HCT116 (cell line): ENCODE measurements around the gene HPGDS. TPM values are rescaled to one million over a fixed set of nuclear protein-coding genes. Genes with fewer than 3 reads are reported as not detected.
A peak's percentile ranks its signal among the peaks of the same experiment; 100 is the strongest.

Experiments used
- ATAC-seq: fragments of 200-7000 bp; cut with Tn5 transposase; 2 replicates; pipeline ENCODE4 v1.9.1; 2020; ENCODE audit warnings: mild to moderate bottlenecking, moderate library complexity
- BruUV-seq: library from RNA; stranded (reverse); fragments of 400-500 nt; replicated peaks from 2 replicates; lab custom pipeline; 2021; lab: Mats Ljungman, UMichigan
- CTCF ChIA-PET: fragments of 300-600 bp; sonication (Branson Sonifier 250); formaldehyde crosslinking; loops from one replicate; lab custom pipeline; 2021; ENCODE audit warnings: antibody characterized with exemption; lab: Charles Lee
- POLR2A ChIA-PET: fragments of 300-600, 350-600 bp; sonication (Branson Sonifier 250); formaldehyde crosslinking; loops from one replicate; lab custom pipeline; 2021; ENCODE audit warnings: antibody characterized with exemption; lab: Charles Lee
- RAD21 ChIA-PET, 2 experiments: fragments of 300-600 bp; sonication (Branson Sonifier 250); formaldehyde crosslinking; loops; one replicate each; lab custom pipeline; 2023; ENCODE audit warnings: low total read pairs in 2 of 2; ENCODE audit not compliant: uncharacterized antibody in 2 of 2, unreplicated experiment in 2 of 2, low non-redundant PET in 1 of 2; lab: Charles Lee
- DNase-seq: peaks from one replicate; pipeline ENCODE4 v3.0.0-alpha.2; 2010; ENCODE audit warnings: low read depth, low spot score
- H2AFZ ChIP-seq: fragments of 200-600 bp; shearing (Covaris generic), sonication (generic); 2 replicates; pipeline ENCODE4 v1.6.1; 2017; ENCODE audit warnings: low read depth, mixed run types, mixed read lengths, antibody characterized with exemption, low read length; ENCODE audit not compliant: poor library complexity, severe bottlenecking
- H3K27ac ChIP-seq: 2 replicates; pipeline ENCODE4 v1.5.1; 2012; ENCODE audit warnings: low read depth, low read length
- H3K27me3 ChIP-seq: fragments of 200-600 bp; sonication (generic); 2 replicates; pipeline ENCODE4 v1.6.1; 2016; ENCODE audit warnings: mixed run types, low read length, mixed read lengths; ENCODE audit not compliant: insufficient read depth
- H3K36me3 ChIP-seq, 2 experiments: fragments of 200-500 bp in 1 of 2; fragments of 200-600 bp in 1 of 2; sonication (Bioruptor generic) in 1 of 2; sonication (generic) in 1 of 2; 2 replicates each; pipeline versions ENCODE4 v1.5.1 to v1.6.1; 2014 to 2016; ENCODE audit warnings: low read length in 2 of 2, inconsistent platforms in 1 of 2, mixed read lengths in 1 of 2, mixed run types in 1 of 2; ENCODE audit not compliant: insufficient read depth in 2 of 2, control insufficient read depth in 1 of 2
- H3K4me1 ChIP-seq, 2 experiments: fragments of 200-600 bp in 1 of 2; sonication (generic) in 1 of 2; 2 replicates each; pipeline versions ENCODE4 v1.5.1 to v1.6.1; 2012 to 2017; ENCODE audit warnings: low read length in 2 of 2, inconsistent platforms in 1 of 2, mild to moderate bottlenecking in 1 of 2, mixed read lengths in 1 of 2, mixed run types in 1 of 2, moderate library complexity in 1 of 2; ENCODE audit not compliant: insufficient read depth in 2 of 2, control insufficient read depth in 1 of 2
- H3K4me2 ChIP-seq: fragments of 200-600 bp; sonication (generic); 2 replicates; pipeline ENCODE4 v1.6.1; 2017; ENCODE audit warnings: mixed run types, low read length, mixed read lengths
- H3K4me3 ChIP-seq, 2 experiments: fragments of 200-600 bp in 1 of 2; sonication (generic) in 1 of 2; replicated peaks in 1 of 2; 2 replicates each; pipeline ENCODE4 v1.5.1; 2011 to 2016; ENCODE audit warnings: low read length in 2 of 2, control low read depth in 1 of 2, low read depth in 1 of 2, mild to moderate bottlenecking in 1 of 2, mixed read lengths in 1 of 2, mixed run types in 1 of 2
- H3K79me2 ChIP-seq: fragments of 200-600 bp; sonication (generic); 2 replicates; pipeline ENCODE4 v1.6.1; 2017; ENCODE audit warnings: mild to moderate bottlenecking, mixed run types, low read length, moderate library complexity, mixed read lengths; ENCODE audit not compliant: insufficient read depth
- H3K9ac ChIP-seq: fragments of 200-600 bp; sonication (generic); 2 replicates; pipeline ENCODE4 v1.6.1; 2016; ENCODE audit warnings: low read length, mixed read lengths
- H3K9me2 ChIP-seq: fragments of 200-600 bp; sonication (generic), shearing (Covaris generic); 2 replicates; pipeline ENCODE4 v1.6.1; 2017; ENCODE audit warnings: mixed run types, mild to moderate bottlenecking, moderate library complexity; ENCODE audit not compliant: insufficient read depth
- H3K9me3 ChIP-seq, 2 experiments: fragments of 200-500 bp in 1 of 2; fragments of 200-600 bp in 1 of 2; sonication (Bioruptor generic) in 1 of 2; sonication (generic) in 1 of 2; 2 replicates each; pipeline ENCODE4 v1.6.1; 2014 to 2017; ENCODE audit warnings: low read length in 2 of 2, mixed read lengths in 2 of 2, inconsistent platforms in 1 of 2, low read depth in 1 of 2, mild to moderate bottlenecking in 1 of 2, mixed run types in 1 of 2, moderate library complexity in 1 of 2; ENCODE audit not compliant: control insufficient read depth in 1 of 2, insufficient read depth in 1 of 2
- H4K20me1 ChIP-seq: fragments of 200-600 bp; sonication (generic), shearing (Covaris generic); 2 replicates; pipeline ENCODE4 v1.6.1; 2017; ENCODE audit warnings: mixed run types, mild to moderate bottlenecking, moderate library complexity; ENCODE audit not compliant: insufficient read depth
- CBX3 ChIP-seq: IDR thresholded peaks from 2 replicates; pipeline ENCODE4 v1.6.1; 2012; ENCODE audit warnings: low read depth
- CEBPB ChIP-seq: IDR thresholded peaks from 2 replicates; pipeline ENCODE4 v1.6.1; 2012; ENCODE audit warnings: low read depth
- EGR1 ChIP-seq: IDR thresholded peaks from 2 replicates; pipeline ENCODE4 v1.6.1; 2012; ENCODE audit warnings: low read depth
- ELF1 ChIP-seq: IDR thresholded peaks from 2 replicates; pipeline ENCODE4 v1.6.1; 2012; ENCODE audit warnings: low read depth, borderline replicate concordance
- EZH2phosphoT487 ChIP-seq: fragments of 200-600 bp; IDR thresholded peaks from 2 replicates; pipeline ENCODE4 v1.6.1; 2018; ENCODE audit warnings: antibody characterized with exemption, borderline replicate concordance
- JUND ChIP-seq: IDR thresholded peaks from 2 replicates; pipeline ENCODE4 v1.6.1; 2012
- POLR2A ChIP-seq: IDR thresholded peaks from 2 replicates; pipeline ENCODE4 v1.7.0; 2011; ENCODE audit warnings: borderline replicate concordance; ENCODE audit not compliant: insufficient read depth, insufficient read length; ENCODE audit errors: extremely low read depth
- RAD21 ChIP-seq: IDR thresholded peaks from 2 replicates; pipeline ENCODE4 v1.6.1; 2012; ENCODE audit warnings: low read depth, mild to moderate bottlenecking
- SIN3A ChIP-seq: IDR thresholded peaks from 2 replicates; pipeline ENCODE4 v1.6.1; 2012; ENCODE audit warnings: low read depth
- SP1 ChIP-seq: IDR thresholded peaks from 2 replicates; pipeline ENCODE4 v1.6.1; 2012; ENCODE audit warnings: low read depth
- TCF7L2 ChIP-seq: IDR thresholded peaks from 2 replicates; pipeline ENCODE4 v1.7.0; 2011; ENCODE audit warnings: borderline replicate concordance, inconsistent platforms; ENCODE audit not compliant: insufficient read depth, insufficient read length; ENCODE audit errors: extremely low read depth
- YY1 ChIP-seq: IDR thresholded peaks from 2 replicates; pipeline ENCODE4 v1.6.1; 2011; ENCODE audit warnings: low read length, low read depth, moderate library complexity, mild to moderate bottlenecking; ENCODE audit not compliant: insufficient replicate concordance; ENCODE audit errors: extremely low read depth
- intact Hi-C: fragments of 100-400 bp; cut with micrococcal nuclease; formaldehyde crosslinking; loops from 2 replicates; pipeline ENCODE4 v1.10.0; 2022
- total RNA-seq: library from RNA; stranded (reverse); gene quantifications from one replicate; pipeline ENCODE4 v1.2.1, GENCODE V29; 2021; ENCODE audit not compliant: unreplicated experiment
- TF ChIP-seq, protein P1 (sequence below), 3 experiments: fragments of 200-600 bp in 1 of 3; sonication (generic) in 1 of 3; IDR thresholded peaks in 2 of 3; conservative IDR thresholded peaks in 1 of 3; 2 replicates each; pipeline ENCODE4 v1.5.1; 2012 to 2017; ENCODE audit warnings: low read depth in 2 of 3, low read length in 2 of 3, antibody characterized with exemption in 1 of 3, borderline replicate concordance in 1 of 3, control low read depth in 1 of 3, mild to moderate bottlenecking in 1 of 3, mixed read lengths in 1 of 3, mixed run types in 1 of 3, moderate library complexity in 1 of 3; ENCODE audit not compliant: insufficient read depth in 1 of 3
- TF ChIP-seq, protein P2 (sequence below): IDR thresholded peaks from 2 replicates; pipeline ENCODE4 v1.6.1; 2012; ENCODE audit warnings: low read depth

The HPGDS gene
- total RNA-seq, 1 experiment from 2014 or later, result not detected

DNA sequence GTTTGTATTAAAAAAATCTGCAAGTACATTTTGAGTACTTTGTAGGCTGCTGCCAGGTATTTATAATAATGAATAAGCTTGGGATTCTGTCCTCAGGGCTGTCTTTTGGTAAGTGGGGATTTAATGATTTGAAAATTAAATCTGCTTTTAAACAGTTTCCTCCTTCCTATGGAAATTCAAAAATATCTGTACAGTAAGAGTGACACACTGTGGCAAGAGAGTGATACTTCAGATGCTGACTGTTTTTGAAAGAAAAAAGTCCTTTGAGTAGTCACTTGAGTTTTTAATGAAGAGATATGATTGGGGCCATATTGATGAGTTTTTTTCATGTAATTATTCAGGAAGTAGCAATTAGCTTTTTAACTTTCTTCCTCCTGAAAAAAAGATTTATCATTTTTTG, 85.8 kb downstream of the HPGDS start:
- Histone ChIP-seq H3K27me3 (no peaks in the 10 kb centered on the region), H3K9me3 (no peaks in the 10 kb centered on the region), H3K9ac (no peak overlapping the region), H3K9me2 (no peaks in the 10 kb centered on the region), H3K79me2 (peaks cover 4% of the 10 kb centered on the region; the same call in 1 of the 2 replicates), H3K4me2 (no peak overlapping the region), H3K27ac (no peak overlapping the region), H2AFZ (no peak overlapping the region), H3K4me3 (no peak overlapping the region), H3K36me3 (peaks cover 16 to 23% of the 10 kb centered on the region in 2 experiments), H4K20me1 (no peaks in the 10 kb centered on the region), H3K4me1 (no peaks in the 10 kb centered on the region)
- ChIA-PET POLR2A (no interaction called here), CTCF (no interaction called here), RAD21 (no interaction called here)
- intact Hi-C loops, result loop anchor here (1.0 to 5.0 kb wide), 2 partner anchors 360 to 466 kb away; no protein-coding TSS in a partner anchor
- ATAC-seq, result no peak
- no peak for DNase-seq
- TF ChIP-seq, protein P1, sequence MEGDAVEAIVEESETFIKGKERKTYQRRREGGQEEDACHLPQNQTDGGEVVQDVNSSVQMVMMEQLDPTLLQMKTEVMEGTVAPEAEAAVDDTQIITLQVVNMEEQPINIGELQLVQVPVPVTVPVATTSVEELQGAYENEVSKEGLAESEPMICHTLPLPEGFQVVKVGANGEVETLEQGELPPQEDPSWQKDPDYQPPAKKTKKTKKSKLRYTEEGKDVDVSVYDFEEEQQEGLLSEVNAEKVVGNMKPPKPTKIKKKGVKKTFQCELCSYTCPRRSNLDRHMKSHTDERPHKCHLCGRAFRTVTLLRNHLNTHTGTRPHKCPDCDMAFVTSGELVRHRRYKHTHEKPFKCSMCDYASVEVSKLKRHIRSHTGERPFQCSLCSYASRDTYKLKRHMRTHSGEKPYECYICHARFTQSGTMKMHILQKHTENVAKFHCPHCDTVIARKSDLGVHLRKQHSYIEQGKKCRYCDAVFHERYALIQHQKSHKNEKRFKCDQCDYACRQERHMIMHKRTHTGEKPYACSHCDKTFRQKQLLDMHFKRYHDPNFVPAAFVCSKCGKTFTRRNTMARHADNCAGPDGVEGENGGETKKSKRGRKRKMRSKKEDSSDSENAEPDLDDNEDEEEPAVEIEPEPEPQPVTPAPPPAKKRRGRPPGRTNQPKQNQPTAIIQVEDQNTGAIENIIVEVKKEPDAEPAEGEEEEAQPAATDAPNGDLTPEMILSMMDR (IDR thresholded peaks at IDR 0.05 in 2 of 3, conservative IDR thresholded peaks at IDR 0.05 in 1 of 3; ENCODE audit: borderline replicate concordance in 1 of 3, insufficient read depth in 1 of 3, low read depth in 2 of 3, low read length in 2 of 3), result peak in 2 of 3 experiments; percentile 26 to 47; a peak in 3 of 6 replicates
- no peak for TF ChIP-seq CBX3
- TF ChIP-seq RAD21, result peak; percentile 42; the same call in 1 of the 2 replicates
- no TSS peak for BruUV-seq

DNA sequence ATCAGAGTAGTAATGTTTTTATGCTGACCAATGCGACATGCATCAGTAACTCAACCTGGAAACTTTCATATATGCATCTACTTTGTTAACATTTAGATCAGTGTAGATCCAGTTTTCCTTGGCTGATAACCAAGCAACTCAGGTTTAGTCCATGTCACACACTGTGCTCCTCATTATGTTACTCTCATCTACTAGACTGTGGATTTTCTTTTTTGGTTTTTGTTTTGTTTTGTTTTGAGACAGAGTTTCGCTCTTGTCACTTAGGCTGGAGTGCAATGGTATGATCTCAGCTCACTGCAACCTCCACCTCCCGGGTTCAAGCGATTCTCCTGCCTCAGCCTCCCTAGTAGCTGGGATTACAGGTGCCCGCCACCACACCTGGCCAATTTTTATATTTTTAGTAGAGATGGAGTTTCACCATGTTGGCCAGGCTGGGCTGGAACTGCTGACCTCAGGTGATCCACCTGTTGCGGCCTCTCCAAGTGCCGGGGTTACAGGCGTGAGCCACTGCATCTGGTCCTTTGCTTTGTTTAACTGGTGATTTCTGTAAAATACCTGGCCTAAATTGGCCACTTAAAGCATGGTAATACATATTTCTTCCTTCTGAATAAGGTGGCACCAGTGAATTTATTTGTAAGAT, 86.4 kb downstream of the HPGDS start:
- no peak overlapping the region for H3K27ac ChIP-seq
- POLR2A ChIA-PET, result no interaction called here
- H3K9me2 ChIP-seq, result no peaks in the 10 kb centered on the region
- H3K27me3 ChIP-seq, result no peaks in the 10 kb centered on the region
- ATAC-seq (no peak), DNase-seq (no peak)
- RAD21 ChIA-PET, result no interaction called here
- intact Hi-C loops, result loop anchor here (5.0 kb wide), 1 partner anchor 359 kb away; no protein-coding TSS in a partner anchor
- no TSS peak for BruUV-seq
- no peaks in the 10 kb centered on the region for H4K20me1 ChIP-seq
- H3K79me2 ChIP-seq, result peaks cover 4% of the 10 kb centered on the region; the same call in 1 of the 2 replicates
- H3K4me3 ChIP-seq, result no peak overlapping the region
- CTCF ChIA-PET, result no interaction called here
- H3K9ac ChIP-seq, result no peak overlapping the region
- H2AFZ ChIP-seq, result no peak overlapping the region
- H3K9me3 ChIP-seq, result no peaks in the 10 kb centered on the region
- no peaks in the 10 kb centered on the region for H3K4me1 ChIP-seq
- H3K4me2 ChIP-seq, result no peak overlapping the region
- H3K36me3 ChIP-seq, result peaks cover 16 to 26% of the 10 kb centered on the region in 2 experiments
- TF ChIP-seq ELF1 (no peak), YY1 (no peak), CEBPB (no peak), SP1 (no peak), EGR1 (no peak), JUND (no peak), EZH2phosphoT487 (no peak), TCF7L2 (no peak), SIN3A (no peak), POLR2A (no peak)
- TF ChIP-seq, protein P2, sequence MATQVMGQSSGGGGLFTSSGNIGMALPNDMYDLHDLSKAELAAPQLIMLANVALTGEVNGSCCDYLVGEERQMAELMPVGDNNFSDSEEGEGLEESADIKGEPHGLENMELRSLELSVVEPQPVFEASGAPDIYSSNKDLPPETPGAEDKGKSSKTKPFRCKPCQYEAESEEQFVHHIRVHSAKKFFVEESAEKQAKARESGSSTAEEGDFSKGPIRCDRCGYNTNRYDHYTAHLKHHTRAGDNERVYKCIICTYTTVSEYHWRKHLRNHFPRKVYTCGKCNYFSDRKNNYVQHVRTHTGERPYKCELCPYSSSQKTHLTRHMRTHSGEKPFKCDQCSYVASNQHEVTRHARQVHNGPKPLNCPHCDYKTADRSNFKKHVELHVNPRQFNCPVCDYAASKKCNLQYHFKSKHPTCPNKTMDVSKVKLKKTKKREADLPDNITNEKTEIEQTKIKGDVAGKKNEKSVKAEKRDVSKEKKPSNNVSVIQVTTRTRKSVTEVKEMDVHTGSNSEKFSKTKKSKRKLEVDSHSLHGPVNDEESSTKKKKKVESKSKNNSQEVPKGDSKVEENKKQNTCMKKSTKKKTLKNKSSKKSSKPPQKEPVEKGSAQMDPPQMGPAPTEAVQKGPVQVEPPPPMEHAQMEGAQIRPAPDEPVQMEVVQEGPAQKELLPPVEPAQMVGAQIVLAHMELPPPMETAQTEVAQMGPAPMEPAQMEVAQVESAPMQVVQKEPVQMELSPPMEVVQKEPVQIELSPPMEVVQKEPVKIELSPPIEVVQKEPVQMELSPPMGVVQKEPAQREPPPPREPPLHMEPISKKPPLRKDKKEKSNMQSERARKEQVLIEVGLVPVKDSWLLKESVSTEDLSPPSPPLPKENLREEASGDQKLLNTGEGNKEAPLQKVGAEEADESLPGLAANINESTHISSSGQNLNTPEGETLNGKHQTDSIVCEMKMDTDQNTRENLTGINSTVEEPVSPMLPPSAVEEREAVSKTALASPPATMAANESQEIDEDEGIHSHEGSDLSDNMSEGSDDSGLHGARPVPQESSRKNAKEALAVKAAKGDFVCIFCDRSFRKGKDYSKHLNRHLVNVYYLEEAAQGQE, result no peak
